PC-3 (cell line): ENCODE results near the gene UBE2QL1.

Experiments used
- CTCF ChIP-seq: fragments of 300-600 bp; sonication (generic); conservative IDR thresholded peaks from 2 replicates; pipeline ENCODE4 v1.5.1; 2017; ENCODE audit warnings: antibody characterized with exemption, low read depth, mild to moderate bottlenecking, low read length
- EZH2 ChIP-seq: fragments of 300-600 bp; sonication (generic); IDR thresholded peaks from one replicate; pipeline ENCODE4 v1.6.1; 2017; ENCODE audit warnings: antibody characterized with exemption, mild to moderate bottlenecking, low read length; ENCODE audit not compliant: unreplicated experiment

GRCh38 chr5:6419340-6419852 is 29.3 kb upstream of the UBE2QL1 start:
- no peak for TF ChIP-seq CTCF
- no peak for TF ChIP-seq EZH2
